GM19238 (cell line): ENCODE measurements around the gene BRD9.

Experiments used
- DNase-seq: peaks from one replicate; pipeline ENCODE4 v3.0.0; 2011; ENCODE audit warnings: low spot score; ENCODE audit not compliant: insufficient read length

The BRD9 gene

GRCh38 chr5:905139-905642 lies 12.6 kb upstream of the BRD9 start:
- no peak for DNase-seq

DNA sequence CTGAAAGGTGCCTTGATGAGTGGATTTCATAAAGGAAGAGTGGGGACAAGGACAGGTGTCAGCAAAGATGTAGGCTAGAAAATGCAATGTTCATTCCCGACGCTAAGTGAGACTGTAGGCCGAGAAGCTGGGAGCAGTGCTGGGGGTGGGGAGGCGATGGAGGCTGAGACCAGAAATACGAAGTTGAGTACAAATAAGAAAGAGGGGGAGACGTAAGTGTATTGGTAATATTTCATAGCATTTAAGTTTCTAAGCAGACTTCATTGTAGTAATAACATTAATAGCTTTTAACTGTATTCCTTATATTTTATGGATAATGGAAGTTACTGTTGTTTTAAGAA lies 11.1 kb upstream of the BRD9 start:
- DNase-seq = no peak

DNA sequence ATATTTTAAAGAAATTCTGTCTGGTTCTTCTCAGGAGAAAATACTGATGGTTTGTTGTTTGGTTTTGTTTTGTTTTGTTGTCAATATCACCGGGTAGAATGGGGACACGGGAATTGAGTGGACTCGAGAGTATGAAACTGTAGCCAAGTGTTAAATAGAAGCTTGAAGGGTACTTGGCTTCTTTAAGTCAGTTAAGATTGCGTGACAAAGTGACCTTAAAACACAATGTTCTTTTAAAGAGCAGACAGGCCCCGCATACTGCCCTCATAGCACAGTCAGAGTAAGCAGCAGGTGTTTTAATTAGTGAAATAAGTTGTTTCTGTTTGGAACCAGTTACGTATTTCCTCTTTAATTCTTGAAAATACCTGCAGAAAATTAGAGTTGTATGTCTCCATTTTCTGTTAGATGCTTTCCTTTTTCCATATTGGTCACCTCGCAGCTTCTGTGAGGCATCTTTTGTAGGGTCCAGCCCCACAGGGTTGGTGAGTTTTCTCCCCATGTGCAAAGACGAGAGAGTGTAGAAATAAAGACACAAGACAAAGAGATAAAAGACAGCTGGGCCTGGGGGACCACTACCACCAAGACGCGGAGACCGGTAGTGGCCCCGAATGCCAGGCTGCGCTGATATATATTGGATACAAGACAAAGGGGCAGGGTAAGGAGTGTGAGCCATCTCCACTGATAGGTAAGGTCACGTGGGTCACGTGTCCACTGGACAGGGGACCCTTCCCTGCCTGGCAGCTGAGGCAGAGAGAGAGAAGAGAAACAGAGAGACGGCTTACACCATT lies 9.7 kb upstream of the BRD9 start:
- no peak for DNase-seq

- DNase-seq = no peak
Measured at GRCh38 chr5:900781-901180, 8.2 kb upstream of the BRD9 start.

DNA sequence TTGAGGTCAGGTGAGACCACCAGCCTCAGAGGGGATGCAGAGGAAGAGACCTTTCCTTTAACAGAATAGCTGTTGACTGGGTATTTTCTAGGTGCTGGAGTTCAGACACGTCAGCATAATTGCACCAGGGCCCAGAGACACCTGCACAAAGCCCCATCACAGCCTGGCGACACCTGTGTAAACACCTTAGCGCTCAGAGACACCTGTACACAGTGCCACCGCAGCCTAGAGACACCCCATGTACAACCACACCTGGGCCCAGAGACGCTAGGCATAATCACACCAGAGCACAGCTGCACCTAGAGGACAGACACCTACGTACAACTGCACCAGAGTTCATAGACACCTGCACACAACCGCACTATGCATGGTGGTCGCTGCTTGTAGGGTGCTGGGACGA lies 1.1 kb upstream of the BRD9 start:
- no peak for DNase-seq

DNA sequence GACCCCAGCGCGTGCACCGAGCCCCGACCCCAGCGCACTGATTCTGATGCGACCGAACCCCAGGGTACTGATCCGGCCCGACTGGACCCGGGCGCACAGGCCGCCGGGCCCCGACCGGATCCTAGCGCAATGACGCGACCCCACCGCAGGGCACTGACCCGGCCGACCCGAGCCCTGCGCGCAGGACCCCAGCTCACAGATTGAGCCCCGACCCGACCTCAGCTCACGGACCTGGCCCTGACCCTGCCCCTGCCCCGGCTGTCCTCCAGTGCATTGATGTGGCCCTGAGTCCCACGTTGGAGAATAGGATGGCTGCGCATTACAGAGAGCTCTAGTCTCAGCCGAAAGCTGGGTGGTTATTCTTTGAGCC lies 521 bp upstream of the BRD9 start:
- DNase-seq = no peak

- DNase-seq = peak; percentile 37
Measured at GRCh38 chr5:891837-892393, 686 bp downstream of the BRD9 start.

DNA sequence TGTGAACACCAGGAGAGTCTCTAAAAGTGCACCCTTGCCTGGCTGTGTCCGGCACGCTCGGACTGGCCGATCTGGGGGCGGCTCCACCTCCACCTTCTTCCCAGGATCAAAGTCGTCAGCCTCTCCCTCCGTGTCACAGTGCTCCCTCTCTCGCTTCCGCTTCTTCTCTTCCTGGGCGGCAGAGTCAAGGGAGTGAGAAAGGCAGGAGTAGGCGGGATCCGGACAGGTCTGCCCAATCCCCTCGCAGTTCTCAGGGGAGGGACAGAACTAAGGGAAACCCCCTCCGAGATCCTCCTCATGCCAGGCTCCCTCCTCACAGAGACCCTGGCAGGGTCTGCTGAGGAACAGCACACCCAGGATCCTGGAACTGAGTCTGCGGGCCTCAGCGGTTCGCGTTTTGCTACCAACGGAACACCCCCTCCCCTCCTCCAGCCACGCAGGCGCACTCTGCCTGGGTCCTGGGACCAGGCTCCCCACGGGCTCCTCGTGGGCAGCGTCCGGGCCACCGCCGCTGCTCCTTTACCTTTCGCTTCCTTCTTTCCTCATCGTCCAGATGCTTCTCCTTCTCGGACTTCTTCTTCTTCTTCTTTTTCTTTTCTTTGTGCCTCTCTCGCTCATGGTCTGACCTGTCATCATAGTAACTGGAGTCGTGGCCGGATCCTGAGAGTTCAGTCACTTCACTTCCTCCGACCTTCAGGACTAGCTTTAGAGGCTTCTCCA lies 1.3 kb downstream of the BRD9 start:
- DNase-seq = no peak

GRCh38 chr5:889075-889710 lies 3.4 kb downstream of the BRD9 start:
- DNase-seq = no peak

DNA sequence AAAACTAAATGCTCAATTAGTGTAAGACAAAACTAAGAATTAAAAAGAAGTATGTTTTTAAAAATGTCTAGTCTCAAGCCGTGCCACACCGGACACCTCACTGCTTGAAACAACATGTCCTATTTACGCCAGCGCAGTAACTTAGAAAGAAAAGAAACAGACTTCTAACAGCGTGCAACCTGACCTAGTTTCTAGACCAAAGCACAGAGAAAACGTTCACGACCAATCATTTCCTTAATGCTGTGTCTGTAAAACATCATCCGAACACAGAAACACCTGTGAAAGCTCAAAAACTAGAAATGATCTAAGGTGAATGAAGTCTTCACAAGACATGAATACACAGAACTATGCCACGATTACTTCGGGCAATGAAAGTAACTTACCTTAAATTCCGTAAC lies 4.0 kb downstream of the BRD9 start:
- DNase-seq = no peak

DNA sequence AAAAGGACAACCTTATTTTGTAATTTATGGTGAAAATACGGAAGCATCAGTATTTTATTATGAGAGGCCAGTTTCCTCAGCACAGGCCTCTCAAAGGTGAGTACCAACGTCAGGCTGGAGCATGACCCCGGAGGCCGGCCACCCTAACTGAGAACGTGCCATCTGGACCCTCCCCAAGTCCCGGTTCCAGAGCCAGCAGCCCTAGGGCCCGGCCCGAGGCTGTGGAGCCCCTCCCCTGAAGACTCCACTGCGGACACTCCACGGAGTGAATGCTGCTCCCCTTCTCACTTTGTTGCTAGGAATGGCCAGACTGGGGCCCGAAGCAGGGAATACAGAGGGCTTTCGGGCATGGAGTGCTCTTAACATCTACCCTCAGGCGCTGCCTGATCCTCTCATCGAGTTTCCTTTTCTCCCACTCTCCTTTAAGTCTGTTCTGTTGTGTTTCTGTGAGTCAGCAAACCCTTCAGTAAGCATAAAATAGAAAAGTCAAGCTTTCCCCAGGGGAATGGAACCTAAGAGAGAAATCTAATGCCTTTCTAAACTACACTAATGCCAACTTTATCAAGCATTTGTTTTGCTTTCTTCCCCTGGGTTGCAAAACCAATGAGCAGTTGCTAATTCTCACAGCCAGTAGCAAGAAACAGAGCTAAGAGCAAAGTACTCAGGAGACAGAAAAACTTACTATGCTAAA lies 4.5 kb downstream of the BRD9 start:
- no peak for DNase-seq

DNA sequence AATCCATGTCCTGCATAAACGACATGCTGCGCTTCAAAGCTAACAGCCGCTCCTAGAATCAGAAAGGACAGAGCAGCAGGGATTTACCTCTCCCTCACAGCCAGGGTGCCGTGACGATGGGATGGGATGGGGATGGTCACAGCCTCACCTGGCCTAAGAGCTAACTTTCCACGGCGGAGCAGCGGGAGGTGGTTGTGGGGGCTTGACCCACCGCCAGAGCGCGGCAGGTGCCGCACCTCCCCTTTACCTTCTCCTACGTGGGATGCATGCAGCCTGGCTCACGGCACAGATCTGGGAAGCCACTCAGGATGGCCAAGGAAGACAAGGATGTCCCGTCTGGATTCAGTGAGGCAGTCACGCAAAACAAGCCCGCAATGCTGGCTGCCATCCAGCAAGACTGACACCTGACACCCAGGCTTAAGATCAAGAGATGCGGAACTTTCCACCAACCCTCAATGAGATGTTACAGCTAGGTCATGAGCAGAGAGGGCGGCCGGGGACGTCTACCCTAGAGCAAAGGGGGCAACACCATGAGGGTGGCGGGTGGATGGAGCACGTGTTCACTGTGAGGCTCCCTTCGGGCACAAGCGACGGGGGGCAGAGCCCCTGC lies 5.8 kb downstream of the BRD9 start:
- DNase-seq = no peak

- DNase-seq = no peak
Measured at GRCh38 chr5:886036-886435, 6.6 kb downstream of the BRD9 start.

- DNase-seq = no peak
Measured at GRCh38 chr5:885529-885928, 7.1 kb downstream of the BRD9 start.

DNA sequence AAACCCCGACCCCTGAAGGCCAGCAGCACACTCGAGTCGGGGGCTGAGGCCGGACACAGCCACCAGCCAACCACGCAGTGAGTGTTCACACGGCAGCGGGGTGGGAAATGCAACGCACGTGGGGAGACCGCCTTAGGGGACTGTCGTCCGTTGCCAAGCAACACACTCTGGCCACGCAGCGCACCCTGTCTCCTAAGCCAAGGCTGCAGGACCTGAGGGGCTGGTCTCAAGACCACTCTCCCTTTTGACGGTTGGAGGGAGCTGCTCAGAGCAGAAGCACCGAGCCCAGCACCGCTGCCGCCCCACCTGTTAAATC lies 7.5 kb downstream of the BRD9 start:
- DNase-seq = no peak

DNA sequence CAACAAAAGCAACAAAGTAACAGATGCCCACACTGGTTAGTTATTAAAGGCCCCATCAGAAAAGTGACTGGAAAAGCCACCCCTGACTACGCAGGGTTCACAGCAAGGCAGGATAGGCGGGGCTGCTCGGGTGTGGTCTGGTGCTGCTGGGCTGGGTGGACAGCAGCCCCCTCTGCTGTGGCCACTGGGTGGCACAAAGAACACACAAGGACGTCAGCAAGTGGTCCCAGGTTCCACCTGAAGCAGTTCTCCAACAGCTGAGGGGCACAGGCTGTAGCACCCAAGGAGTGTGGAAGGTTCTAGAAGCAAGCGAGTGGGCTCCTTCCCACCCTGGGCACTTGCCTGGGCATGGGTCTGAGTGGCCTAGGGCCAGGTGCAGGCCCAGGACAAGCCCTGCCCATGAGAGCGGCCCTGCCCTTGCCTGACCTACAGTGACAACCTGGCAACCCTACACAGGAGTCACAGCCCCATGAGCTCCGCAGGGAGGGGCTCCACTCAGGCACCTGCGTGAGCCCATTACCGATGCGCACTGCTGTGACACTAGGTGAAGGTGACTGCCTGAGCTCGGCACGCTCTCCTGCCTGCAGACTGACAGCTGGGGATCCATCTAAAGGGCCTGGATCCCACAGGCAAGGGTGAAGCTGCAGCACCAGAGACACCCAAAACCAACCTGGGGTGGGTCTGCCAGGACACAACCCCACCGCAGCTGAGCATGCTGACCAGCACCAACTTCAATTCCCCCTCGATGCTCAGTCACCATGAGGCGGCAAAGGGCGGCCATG lies 8.1 kb downstream of the BRD9 start:
- DNase-seq = no peak

DNA sequence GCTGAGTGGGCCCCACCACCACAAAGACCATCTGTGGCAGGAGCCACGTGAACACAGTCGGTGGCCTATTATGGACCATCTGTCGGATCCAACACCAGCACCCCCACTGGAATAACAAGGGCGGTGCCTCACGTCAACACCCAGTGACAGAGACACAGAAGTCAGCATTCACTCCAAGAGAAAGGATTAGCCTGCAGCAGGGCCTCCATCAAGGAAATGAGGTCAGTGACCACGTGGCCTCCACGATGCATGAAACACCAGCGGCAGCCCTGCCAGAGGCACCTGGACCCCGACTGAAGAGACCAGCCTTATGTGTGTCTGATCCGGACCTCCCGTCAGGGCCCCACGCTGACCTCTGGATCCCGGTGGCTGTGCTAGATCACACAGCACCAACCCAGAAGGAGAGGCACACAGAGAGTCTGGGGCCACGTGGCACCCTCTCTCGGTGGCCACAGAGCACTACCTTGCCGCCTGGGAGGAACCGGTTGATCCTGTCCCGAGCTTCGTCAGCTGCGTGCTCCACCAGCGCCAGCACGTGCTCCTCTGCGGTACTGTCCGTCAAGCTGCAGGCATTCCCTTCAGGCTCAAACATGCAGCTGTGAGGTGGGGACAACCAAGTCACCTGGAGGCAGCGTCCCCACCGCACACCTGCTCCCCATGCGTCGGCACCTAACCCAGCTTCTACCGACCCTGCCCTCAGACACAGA lies 9.0 kb downstream of the BRD9 start:
- no peak for DNase-seq

GRCh38 chr5:882253-883183 lies 10.1 kb downstream of the BRD9 start:
- DNase-seq = no peak

- no peak for DNase-seq
Measured at GRCh38 chr5:881551-881935, 11.1 kb downstream of the BRD9 start.
